Central memory CD4-positive, alpha-beta T cell (primary cell): ENCODE data around the gene SPRED2.

Experiments
- DNase-seq: peaks from one replicate; pipeline ENCODE4 v3.0.0; 2022

SPRED2 gene

DNA sequence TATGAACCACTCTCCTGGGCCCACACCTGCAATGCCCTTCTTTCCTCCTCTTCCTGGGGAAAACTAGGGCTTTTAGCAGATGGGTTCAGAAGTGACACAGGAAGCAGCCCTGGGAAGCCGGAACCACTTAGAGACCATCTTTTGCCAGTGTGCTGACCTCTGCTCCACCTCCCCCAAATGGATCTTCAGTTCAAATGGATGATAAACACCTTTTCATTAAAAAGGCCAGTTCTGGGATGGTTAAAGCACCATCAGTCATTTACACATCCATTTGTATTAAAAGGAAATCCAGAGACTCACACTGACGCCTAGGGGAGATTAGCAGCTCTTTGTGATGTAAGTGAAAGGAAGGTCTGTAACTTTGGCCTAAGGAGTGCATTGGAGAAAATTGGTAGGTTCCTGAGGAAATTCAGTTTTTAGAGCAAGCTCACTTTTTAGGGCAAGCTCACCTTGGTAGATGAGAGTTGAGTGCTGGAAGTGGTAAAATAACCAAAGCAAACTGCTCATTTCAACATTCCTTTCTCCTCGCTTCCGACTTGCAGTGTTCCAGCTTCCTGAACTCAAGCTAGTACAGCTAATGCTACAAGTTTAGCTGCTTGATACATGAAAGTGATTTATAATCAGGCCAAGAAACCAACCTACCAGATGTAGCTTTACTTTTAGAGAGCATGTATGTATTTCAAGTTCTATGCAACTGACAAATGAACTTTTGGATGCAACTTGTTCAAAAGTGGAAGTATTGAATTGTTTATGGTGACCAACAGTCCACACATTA lies 157.1 kb downstream of the SPRED2 start:
- no peak for DNase-seq

DNA sequence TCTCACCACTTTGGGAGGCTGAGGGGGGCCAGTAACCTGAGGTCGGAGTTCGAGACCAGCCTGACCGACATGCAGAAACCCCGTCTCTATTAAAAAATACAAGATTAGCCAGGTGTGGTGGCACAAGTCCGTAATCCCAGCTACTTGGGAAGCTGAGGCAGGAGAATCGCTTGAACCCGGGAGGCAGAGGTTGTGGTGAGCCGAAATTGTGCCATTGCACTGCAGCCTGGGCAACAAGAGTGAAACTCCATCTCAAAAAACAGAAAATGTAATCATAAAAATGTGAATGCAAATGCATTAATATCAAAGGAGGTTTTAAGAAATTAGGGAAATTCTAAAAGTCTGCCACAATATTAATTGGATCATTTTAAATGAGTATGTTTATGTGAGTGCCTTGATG lies 159.1 kb downstream of the SPRED2 start:
- DNase-seq: no peak

DNA sequence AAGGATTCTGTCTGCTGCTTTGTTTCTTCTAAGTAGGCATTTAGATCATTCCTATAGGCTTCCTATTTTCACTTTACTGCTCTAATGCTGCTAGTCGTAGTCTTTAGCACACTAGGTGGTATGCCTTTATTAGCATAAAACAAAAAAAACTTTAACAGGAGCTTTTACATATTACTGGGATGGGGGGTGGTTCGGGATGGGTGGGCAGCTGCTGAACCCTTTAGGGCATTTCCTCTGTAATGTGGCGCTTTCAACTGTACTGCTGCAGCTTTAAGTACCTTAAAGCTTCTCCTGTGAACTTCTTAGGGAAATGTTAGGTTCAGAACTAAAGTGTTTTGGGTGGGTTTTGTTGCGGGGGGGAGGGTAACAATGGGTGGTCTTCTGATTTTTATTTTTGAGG lies 163.4 kb downstream of the SPRED2 start:
- no peak for DNase-seq

- no peak for DNase-seq
Observed at GRCh38 chr2:65267008-65267407, 165.4 kb downstream of the SPRED2 start.

- no peak for DNase-seq
Observed at GRCh38 chr2:65265671-65266045, 166.7 kb downstream of the SPRED2 start.

- peak; percentile 21 for DNase-seq
Observed at GRCh38 chr2:65264821-65265670, 167.4 kb downstream of the SPRED2 start.

DNA sequence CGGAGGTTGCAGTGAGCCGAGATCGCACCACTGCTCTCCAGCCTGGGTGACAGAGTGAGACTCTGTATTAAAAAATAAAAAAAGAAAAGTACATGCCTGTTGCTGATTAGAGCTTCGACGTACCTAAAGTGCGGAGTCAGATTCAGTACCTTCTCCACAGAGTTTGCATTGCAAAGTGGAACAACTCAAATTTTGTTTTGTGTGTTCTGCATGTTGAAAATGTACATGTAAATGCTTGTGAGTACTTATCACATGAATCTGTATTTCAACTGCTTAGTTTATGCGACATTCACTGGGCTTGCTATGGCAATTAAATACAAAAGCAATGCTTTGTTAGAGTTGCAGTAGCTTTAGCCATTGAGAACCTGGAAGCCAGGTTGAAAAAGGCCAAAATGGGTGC lies 168.4 kb downstream of the SPRED2 start:
- DNase-seq: no peak

- no peak for DNase-seq
Observed at GRCh38 chr2:65263262-65263661, 169.1 kb downstream of the SPRED2 start.

- DNase-seq: no peak
Observed at GRCh38 chr2:65261676-65262075, 170.7 kb downstream of the SPRED2 start.
